H1 (cell line): ENCODE data around the gene BAIAP2. TPM values are rescaled to one million over a fixed set of nuclear protein-coding genes. Genes with fewer than 3 reads are reported as not detected.

ENCODE experiments used
- CTCF ChIA-PET: fragments of 300-600 bp; sonication (Branson Sonifier 250); formaldehyde crosslinking; loops from one replicate; lab custom pipeline; 2021; ENCODE audit not compliant: partially characterized antibody; lab: Charles Lee
- POLR2A ChIA-PET: fragments of 300-600 bp; sonication (Branson Sonifier 250); formaldehyde crosslinking; loops from one replicate; lab custom pipeline; 2021; ENCODE audit warnings: inconsistent platforms; ENCODE audit not compliant: partially characterized antibody; lab: Charles Lee
- DNase-seq, 2 experiments: peaks; one replicate each; pipeline versions ENCODE4 v3.0.0 to v3.0.0-alpha.2; 2010 to 2022; ENCODE audit warnings: low spot score in 2 of 2, low read depth in 1 of 2, mixed read lengths in 1 of 2
- FAIRE-seq: peaks from 2 replicates; lab custom pipeline; 2011; peaks lifted over from hg19 to GRCh38; lab: Jason Lieb, UNC
- H2AFZ ChIP-seq: 2 replicates; pipeline ENCODE4 v1.8.1; 2012; ENCODE audit warnings: low read length, inconsistent platforms
- H2AK5ac ChIP-seq: 2 replicates; pipeline ENCODE4 v1.6.1; 2013; ENCODE audit warnings: low read depth, low read length
- H2BK120ac ChIP-seq: replicated peaks from 2 replicates; pipeline ENCODE3; 2013; ENCODE audit warnings: low read depth, low read length, inconsistent platforms
- H2BK12ac ChIP-seq: 2 replicates; pipeline ENCODE4 v1.6.1; 2013; ENCODE audit warnings: low read depth, low read length
- H2BK15ac ChIP-seq: 2 replicates; pipeline ENCODE4 v1.6.1; 2013; ENCODE audit warnings: low read length
- H2BK20ac ChIP-seq: 2 replicates; pipeline ENCODE4 v1.6.1; 2013; ENCODE audit warnings: low read length
- H2BK5ac ChIP-seq: 2 replicates; pipeline ENCODE4 v1.6.1; 2013; ENCODE audit warnings: low read depth, low read length
- H3K14ac ChIP-seq: 2 replicates; pipeline ENCODE4 v1.6.1; 2013; ENCODE audit warnings: inconsistent platforms; ENCODE audit not compliant: insufficient read length
- H3K18ac ChIP-seq: 2 replicates; pipeline ENCODE4 v1.6.1; 2013; ENCODE audit warnings: low read length; ENCODE audit errors: extremely low read depth
- H3K23ac ChIP-seq: 2 replicates; pipeline ENCODE4 v1.6.1; 2013; ENCODE audit warnings: inconsistent platforms; ENCODE audit not compliant: insufficient read length
- H3K23me2 ChIP-seq: 2 replicates; pipeline ENCODE4 v1.6.1; 2013; ENCODE audit warnings: low read depth, low read length
- H3K27ac ChIP-seq: 2 replicates; pipeline ENCODE4 v1.6.1; 2011; ENCODE audit warnings: low read depth, low read length, inconsistent platforms
- H3K27me3 ChIP-seq, 4 experiments: replicated peaks in 1 of 4; 1 replicate in 1 of 4; 2 replicates in 3 of 4; pipeline versions ENCODE4 v1.6.1 to v1.8.1; 2011 to 2013; ENCODE audit warnings: low read length in 3 of 4, mild to moderate bottlenecking in 3 of 4, inconsistent platforms in 2 of 4, mixed read lengths in 2 of 4, moderate library complexity in 1 of 4; ENCODE audit not compliant: control insufficient read depth in 3 of 4, insufficient read depth in 3 of 4; ENCODE audit errors: extremely low read depth in 1 of 4
- H3K36me3 ChIP-seq, 4 experiments: 2 replicates each; pipeline versions ENCODE4 v1.6.1 to v1.8.1; 2011 to 2013; ENCODE audit warnings: mild to moderate bottlenecking in 4 of 4, low read length in 3 of 4, moderate library complexity in 2 of 4, control low read depth in 1 of 4, inconsistent platforms in 1 of 4; ENCODE audit not compliant: insufficient read depth in 4 of 4, control insufficient read depth in 2 of 4
- H3K4ac ChIP-seq: replicated peaks from 2 replicates; pipeline ENCODE3; 2013; ENCODE audit warnings: low read length, low read depth, mixed read lengths, inconsistent platforms; ENCODE audit not compliant: insufficient read length
- H3K4me1 ChIP-seq, 4 experiments: replicated peaks in 1 of 4; 1 replicate in 1 of 4; 2 replicates in 3 of 4; pipeline versions ENCODE4 v1.6.1 to v1.8.1; 2011 to 2013; ENCODE audit warnings: low read length in 3 of 4, inconsistent platforms in 2 of 4, mixed read lengths in 1 of 4; ENCODE audit not compliant: insufficient read depth in 4 of 4, control insufficient read depth in 3 of 4
- H3K4me2 ChIP-seq, 2 experiments: 2 replicates each; pipeline versions ENCODE4 v1.6.1 to v1.8.1; 2011 to 2013; ENCODE audit warnings: low read depth in 2 of 2, low read length in 2 of 2, control low read depth in 1 of 2, inconsistent platforms in 1 of 2, mild to moderate bottlenecking in 1 of 2; ENCODE audit not compliant: insufficient read depth in 1 of 2
- H3K4me3 ChIP-seq, 4 experiments: fragments of 200-600, 300-600 bp in 1 of 4; sonication (generic), shearing (Covaris generic), sonication (Bioruptor Twin) in 1 of 4; 2 replicates each; pipeline versions ENCODE4 v1.5.1 to v1.8.1; 2011 to 2016; ENCODE audit warnings: low read length in 4 of 4, low read depth in 3 of 4, control low read depth in 2 of 4, inconsistent platforms in 2 of 4, mild to moderate bottlenecking in 2 of 4, mixed read lengths in 1 of 4, moderate library complexity in 1 of 4; ENCODE audit not compliant: insufficient read depth in 2 of 4; ENCODE audit errors: extremely low read depth in 1 of 4
- H3K56ac ChIP-seq: replicated peaks from 2 replicates; pipeline ENCODE3; 2013; ENCODE audit warnings: low read depth, mild to moderate bottlenecking, mixed read lengths, low read length, inconsistent platforms; ENCODE audit not compliant: insufficient read length
- H3K79me1 ChIP-seq: 2 replicates; pipeline ENCODE4 v1.6.1; 2013; ENCODE audit warnings: low read depth, low read length, control low read depth
- H3K79me2 ChIP-seq, 2 experiments: 2 replicates each; pipeline versions ENCODE4 v1.6.1 to v1.8.1; 2012 to 2013; ENCODE audit warnings: low read length in 2 of 2, mild to moderate bottlenecking in 2 of 2, inconsistent platforms in 1 of 2; ENCODE audit not compliant: insufficient read depth in 2 of 2, control insufficient read depth in 1 of 2
- H3K9ac ChIP-seq, 4 experiments: replicated peaks in 1 of 4; 1 replicate in 1 of 4; 2 replicates in 3 of 4; pipeline versions ENCODE4 v1.6.1 to v1.8.1; 2011 to 2013; ENCODE audit warnings: low read depth in 3 of 4, low read length in 3 of 4, control low read depth in 2 of 4, mild to moderate bottlenecking in 2 of 4, moderate library complexity in 2 of 4, inconsistent platforms in 1 of 4; ENCODE audit errors: extremely low read depth in 1 of 4
- H3K9me3 ChIP-seq, 2 experiments: 2 replicates each; pipeline versions ENCODE4 v1.6.1 to v1.8.1; 2012 to 2013; ENCODE audit warnings: mild to moderate bottlenecking in 2 of 2, moderate library complexity in 2 of 2, control low read depth in 1 of 2, inconsistent platforms in 1 of 2, low read depth in 1 of 2, low read length in 1 of 2, mixed read lengths in 1 of 2; ENCODE audit not compliant: insufficient read depth in 2 of 2
- H4K20me1 ChIP-seq, 2 experiments: replicated peaks in 1 of 2; 2 replicates each; pipeline versions ENCODE3 to v1.8.1; 2011 to 2013; ENCODE audit warnings: inconsistent platforms in 2 of 2, low read length in 2 of 2, mild to moderate bottlenecking in 1 of 2; ENCODE audit not compliant: insufficient read depth in 2 of 2, control insufficient read depth in 1 of 2
- H4K5ac ChIP-seq: 2 replicates; pipeline ENCODE4 v1.6.1; 2013; ENCODE audit warnings: low read length, low read depth, mixed read lengths, inconsistent platforms; ENCODE audit not compliant: insufficient read length
- H4K8ac ChIP-seq: 2 replicates; pipeline ENCODE4 v1.8.0; 2013; ENCODE audit warnings: mild to moderate bottlenecking, moderate library complexity, low read length, inconsistent platforms; ENCODE audit not compliant: insufficient read depth; ENCODE audit errors: extremely low read depth
- H4K91ac ChIP-seq: replicated peaks from 2 replicates; pipeline ENCODE3; 2013; ENCODE audit warnings: low read length, mixed read lengths, inconsistent platforms; ENCODE audit not compliant: insufficient read length
- WGBS, 2 experiments: shearing (Covaris generic) in 1 of 2; methylation state at CpG; one replicate each; pipeline versions ENCODE4 v1.1.6 to v1.1.7; 2013 to 2015; ENCODE audit warnings: low lambda C conversion rate in 2 of 2, mixed read lengths in 2 of 2, inconsistent platforms in 1 of 2, low coverage in 1 of 2, missing lambda C conversion rate in 1 of 2; ENCODE audit not compliant: insufficient replicate concordance in 2 of 2, insufficient coverage in 1 of 2, insufficient read length in 1 of 2; ENCODE audit errors: extremely low coverage in 1 of 2, missing lambda C conversion rate in 1 of 2; 5-methylcytosine and 5-hydroxymethylcytosine counted together
- polyA plus RNA-seq, 7 experiments: library from polyadenylated mRNA; depleted of rRNA in 3 of 7; stranded (reverse) in 5 of 7; unstranded in 2 of 7; fragments of >200 nt in 5 of 7; fragments of 200-250 nt in 2 of 7; gene quantifications; 1 replicate in 5 of 7; 2 replicates in 1 of 7; 4 replicates in 1 of 7; pipeline versions ENCODE4 v1.2.1 to v1.2.3, GENCODE V29; 2011 to 2013; ENCODE audit warnings: missing spikeins in 2 of 7, mixed read lengths in 2 of 7
- total RNA-seq: library from RNA; stranded (reverse); fragmentation: NEBNext Ultra II Directional; extraction: Animal tissue kit (Norgen Biotek cat#: 25700); gene quantifications from 2 replicates; pipeline ENCODE4 v1.2.1, GENCODE V29; 2021

The BAIAP2 gene
- total and polyA plus RNA-seq, 2 of the 8 experiments (the other 6 are each of a cell fraction or from before 2014, with no cell fraction given) = 10.0 to 22.8 TPM

- Histone ChIP-seq H3K27me3 (no peaks in the 10 kb centered on the region), H2AK5ac (no peak overlapping the region), H2AFZ (no peak overlapping the region), H2BK15ac (no peak overlapping the region), H3K79me1 (no peaks in the 10 kb centered on the region; the same call in 1 of the 2 replicates), H4K8ac (peak overlapping the region; percentile 75; the same call in 1 of the 2 replicates), H3K4me1 (peaks cover 0 to 2% (median 0%) of the 10 kb centered on the region in 4 experiments; a peak in 1 of 7 replicates), H3K36me3 (no peaks in the 10 kb centered on the region), H4K20me1 (peaks cover 0 to 5% of the 10 kb centered on the region in 2 experiments), H3K56ac (no peak overlapping the region), H3K79me2 (no peaks in the 10 kb centered on the region), H2BK120ac (no peak overlapping the region), H3K18ac (no peak overlapping the region), H3K9me3 (no peaks in the 10 kb centered on the region), H3K4me3 (no peak overlapping the region), H3K4me2 (no peak overlapping the region), H3K23me2 (no peaks in the 10 kb centered on the region), H3K27ac (no peak overlapping the region; the same call in 1 of the 2 replicates), H2BK5ac (no peak overlapping the region), H4K5ac (no peak overlapping the region), H3K9ac (no peak overlapping the region), H3K14ac (no peak overlapping the region), H4K91ac (no peak overlapping the region), H3K4ac (no peak overlapping the region), H2BK20ac (no peak overlapping the region), H3K23ac (no peak overlapping the region), H2BK12ac (no peak overlapping the region)
- ChIA-PET POLR2A (no interaction called here), CTCF (interaction anchor here (0.8 to 2.7 kb wide), 8 partner anchors 11 to 384 kb away, joined by 3 to 10 read pairs (median 4); no protein-coding TSS in a partner anchor)
- FAIRE-seq (no peak), DNase-seq (no peak)
- WGBS, 2 experiments = 92% methylated on average over 17 of the region's 19 CpGs; no CpG with 5 or more reads in 1 of the 2 experiments
These were observed 21.4 kb downstream of the BAIAP2 start for GRCh38 chr17:81056312-81056711.
